Glomerular visceral epithelial cell (primary cell): ENCODE results near the gene GRIK1.
A peak's percentile ranks its signal among the peaks of the same experiment; 100 is the strongest.

Experiments
- DNase-seq: peaks from one replicate; pipeline ENCODE4 v3.0.0-alpha.2; 2016; ENCODE audit errors: extremely low spot score

Gene GRIK1

GRCh38 chr21:29538115-29538514 lies 401.7 kb downstream of the GRIK1 start:
- no peak for DNase-seq

GRCh38 chr21:29534448-29534847 lies 405.3 kb downstream of the GRIK1 start:
- DNase-seq: peak; percentile 1

- DNase-seq: no peak
Observed at GRCh38 chr21:29529139-29529538, 410.7 kb downstream of the GRIK1 start.

GRCh38 chr21:29526545-29526944 lies 413.3 kb downstream of the GRIK1 start:
- no peak for DNase-seq

DNA sequence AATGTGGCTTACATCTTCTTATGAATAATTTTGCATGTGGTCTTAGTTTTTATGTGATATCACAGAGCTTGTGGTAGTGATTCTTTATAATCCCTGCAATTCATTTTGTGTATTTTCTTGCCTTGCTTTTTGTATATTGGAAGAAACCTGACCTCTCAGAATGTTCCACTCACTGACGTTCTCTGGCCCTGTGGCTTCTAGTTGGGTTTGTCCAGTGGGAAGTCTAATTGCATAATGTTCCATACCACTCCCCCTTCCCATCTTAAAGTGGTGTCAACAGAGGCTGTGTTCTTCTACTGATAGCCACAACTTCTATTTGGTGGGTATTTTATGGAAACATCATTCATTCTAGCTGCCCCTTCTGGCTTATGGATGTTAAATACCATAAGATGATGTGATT lies 415.7 kb downstream of the GRIK1 start:
- no peak for DNase-seq

- no peak for DNase-seq
Observed at GRCh38 chr21:29523646-29524045, 416.1 kb downstream of the GRIK1 start.

GRCh38 chr21:29521872-29522271 lies 417.9 kb downstream of the GRIK1 start:
- DNase-seq: no peak

DNA sequence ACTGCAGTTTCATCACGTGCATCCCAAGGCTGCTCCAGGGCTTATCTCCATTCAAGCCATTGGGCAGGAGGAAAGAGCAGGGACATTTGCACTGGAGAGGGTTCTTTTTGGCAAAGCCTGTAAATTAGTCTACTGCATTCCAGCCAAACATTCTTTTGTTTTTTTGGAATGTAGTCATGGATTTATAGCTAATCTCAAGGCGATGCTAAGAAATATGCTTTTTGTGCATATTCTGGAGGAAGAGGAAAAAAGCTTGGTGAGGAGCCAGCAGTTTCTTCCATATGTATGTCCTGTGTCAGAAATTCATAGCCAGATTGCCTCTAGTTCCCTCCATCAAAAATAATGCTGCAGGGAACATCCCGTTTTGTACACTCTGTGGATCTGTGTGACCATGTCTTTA lies 419.6 kb downstream of the GRIK1 start:
- DNase-seq: no peak

- DNase-seq: no peak
Observed at GRCh38 chr21:29514652-29515247, 425.0 kb downstream of the GRIK1 start.

GRCh38 chr21:29513535-29513934 lies 426.3 kb downstream of the GRIK1 start:
- DNase-seq: no peak

DNA sequence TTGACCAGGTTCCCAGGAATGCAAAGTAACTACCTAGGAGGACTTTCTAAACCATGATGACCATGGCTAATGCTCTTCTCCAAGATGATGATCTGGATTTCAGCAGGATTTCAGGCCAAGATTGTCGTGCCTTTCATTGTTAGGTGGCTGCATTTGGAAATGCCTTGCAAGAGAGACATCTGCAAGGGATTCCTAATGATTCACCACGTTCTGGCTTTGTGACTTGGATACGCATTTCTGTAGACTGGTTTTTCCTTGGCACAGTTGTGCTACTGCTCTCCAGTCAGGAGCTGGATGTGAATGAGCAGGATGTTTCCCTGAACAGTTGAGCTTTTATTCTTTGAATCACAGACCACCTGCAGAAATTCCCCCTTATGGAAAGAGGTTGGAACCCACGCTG lies 428.7 kb downstream of the GRIK1 start:
- no peak for DNase-seq

GRCh38 chr21:29509121-29509520 lies 430.7 kb downstream of the GRIK1 start:
- DNase-seq: no peak

GRCh38 chr21:29508301-29508700 lies 431.5 kb downstream of the GRIK1 start:
- no peak for DNase-seq

DNA sequence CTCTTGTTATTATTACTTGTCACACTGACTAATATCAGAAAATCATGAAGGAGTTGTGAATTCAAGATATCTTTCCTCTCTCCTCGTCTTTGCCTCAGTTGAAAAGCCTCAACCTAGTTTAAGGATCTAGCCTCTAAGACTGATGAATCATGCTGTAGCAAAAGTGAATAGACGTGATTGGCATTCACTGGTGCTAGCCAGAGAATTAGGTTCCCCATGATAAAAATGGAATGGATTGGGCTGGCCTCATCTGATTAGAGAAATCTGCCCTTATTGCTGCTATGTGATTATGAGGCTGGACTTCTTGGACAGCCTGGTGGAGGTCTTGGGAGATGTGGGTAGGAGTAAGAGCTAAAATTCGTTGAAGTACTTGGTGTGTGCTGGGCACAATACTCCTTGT lies 432.8 kb downstream of the GRIK1 start:
- no peak for DNase-seq

DNA sequence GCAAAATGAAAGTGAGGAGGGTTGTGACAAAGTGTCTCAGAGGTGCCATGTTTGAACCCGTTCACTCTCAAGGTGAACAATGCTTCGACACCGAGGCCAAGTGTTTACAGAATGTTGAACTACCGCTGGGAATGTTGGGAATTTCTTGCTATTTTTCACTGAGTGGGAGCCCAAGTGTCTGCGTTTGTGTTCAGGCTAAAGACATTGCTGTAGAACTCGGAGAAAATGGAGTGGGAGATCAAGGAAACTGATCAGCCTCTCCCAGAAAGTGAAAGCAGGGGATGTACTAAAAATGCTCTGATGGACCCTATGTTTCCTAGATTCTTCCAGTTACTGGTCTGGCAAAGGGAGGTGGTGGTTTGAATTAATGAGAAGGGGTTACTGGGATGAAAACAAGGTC lies 433.6 kb downstream of the GRIK1 start:
- no peak for DNase-seq

DNA sequence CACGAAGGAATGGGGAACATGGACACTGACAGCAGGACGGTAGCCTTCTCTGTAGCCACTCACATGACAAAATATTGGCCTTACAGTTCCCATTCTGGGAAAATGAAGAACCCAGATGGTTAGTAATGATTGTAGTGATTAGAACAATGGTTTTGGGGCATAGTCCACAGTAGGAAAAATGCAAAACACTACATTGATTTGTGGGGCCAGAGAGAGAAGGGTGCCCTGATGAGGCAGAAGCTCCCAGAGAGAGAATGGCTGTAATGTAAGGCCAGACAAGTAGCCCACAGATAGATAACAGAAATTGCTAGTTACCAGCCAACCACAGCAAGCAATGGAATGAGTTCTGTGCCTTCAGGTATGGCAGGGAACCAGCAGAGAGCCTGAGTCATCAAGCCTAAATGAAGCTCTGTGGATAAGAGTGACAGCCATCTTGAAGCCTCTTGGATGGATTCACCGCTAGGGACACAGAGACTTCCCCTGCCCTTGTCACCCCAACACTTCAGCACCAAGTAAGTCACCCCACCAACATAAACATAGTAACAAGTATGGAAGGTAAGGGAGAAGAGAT lies 435.0 kb downstream of the GRIK1 start:
- DNase-seq: peak; percentile 87

DNA sequence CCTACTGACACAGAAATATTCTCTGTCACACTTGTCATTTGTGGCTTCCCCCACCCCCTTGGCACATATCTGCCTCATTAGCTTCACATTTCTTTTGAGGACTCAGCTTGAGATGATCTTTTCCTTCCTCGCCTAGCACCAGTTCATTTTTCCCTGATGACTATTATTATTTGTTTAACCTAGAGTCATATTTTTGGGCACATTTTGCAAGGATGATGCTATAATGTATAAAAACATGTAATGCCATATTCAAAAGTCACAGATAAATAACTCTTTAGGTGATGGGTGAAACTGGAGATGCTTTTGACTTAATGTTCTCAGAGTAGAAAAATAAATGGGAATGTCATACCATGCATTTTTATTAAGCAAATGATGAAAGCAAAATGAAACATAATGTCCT lies 438.3 kb downstream of the GRIK1 start:
- DNase-seq: no peak

GRCh38 chr21:29499734-29500343 lies 440.0 kb downstream of the GRIK1 start:
- peak; percentile 27 for DNase-seq

DNA sequence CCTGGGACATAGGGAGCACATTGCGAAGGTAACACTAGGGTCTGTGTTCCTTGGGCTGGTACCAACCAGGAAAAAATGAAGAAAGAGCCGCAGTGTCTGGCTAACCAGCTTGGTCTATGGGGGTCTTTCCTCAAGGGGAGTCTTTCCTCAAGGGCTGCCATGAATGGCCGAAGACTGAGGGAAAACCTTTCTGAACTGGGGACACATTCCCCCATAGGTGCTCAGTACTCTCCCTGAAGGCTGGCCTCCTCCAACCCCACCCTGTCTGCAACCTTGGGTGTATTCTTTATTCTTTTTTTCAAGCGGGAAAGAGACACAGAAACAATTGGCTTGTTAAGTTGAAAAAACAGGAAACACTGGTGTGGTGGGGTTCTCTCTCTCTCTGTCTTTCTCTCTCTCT lies 440.6 kb downstream of the GRIK1 start:
- DNase-seq: no peak

- no peak for DNase-seq
Observed at GRCh38 chr21:29496337-29496736, 443.5 kb downstream of the GRIK1 start.

DNA sequence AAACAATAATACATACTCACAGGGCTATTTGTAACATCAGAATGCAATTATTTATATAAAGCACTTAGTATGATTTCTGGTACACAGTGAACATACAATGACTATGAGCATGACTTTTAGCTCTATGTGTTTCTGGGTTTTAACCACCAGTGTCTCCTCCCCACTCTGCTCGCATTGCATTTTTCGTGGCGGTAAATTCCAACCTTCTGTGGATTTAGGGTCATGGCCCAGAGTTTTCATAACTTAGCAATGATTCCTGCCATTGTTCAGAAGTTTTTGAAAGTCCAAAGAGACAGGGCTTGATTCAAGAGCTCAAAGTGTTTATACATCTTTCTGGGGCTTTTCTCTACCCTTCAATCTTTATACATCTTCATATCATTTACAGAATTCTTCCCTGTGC lies 449.8 kb downstream of the GRIK1 start:
- no peak for DNase-seq

GRCh38 chr21:29487154-29487553 lies 452.6 kb downstream of the GRIK1 start:
- DNase-seq: no peak
